ENCODE measurements around the gene LRRC71.

GRCh38 chr1:156887734-156888133, 32.7 kb upstream of the LRRC71 start:
- no peak for TF ChIP-seq CTCF (IDR thresholded peaks at IDR 0.05)
- TF ChIP-seq POLR2A (IDR thresholded peaks at IDR 0.05), result no peak

Data from Peyer's patch (tissue), 4 donors.